B cell (primary cell): ENCODE data around the gene DDX60. TPM values are rescaled to one million over a fixed set of nuclear protein-coding genes. Genes with fewer than 3 reads are reported as not detected.

Experiments used
- ATAC-seq: fragments of 200-7000 bp; cut with Tn5 transposase; one replicate; pipeline ENCODE4 v1.10.0; 2021; ENCODE audit warnings: low read depth, mild to moderate bottlenecking, moderate number of reproducible peaks, moderate library complexity
- CTCF ChIA-PET: fragments of 350-600 bp; sonication (Branson Sonifier 250); formaldehyde crosslinking; loops from one replicate; lab custom pipeline; 2021; ENCODE audit warnings: antibody characterized with exemption, inconsistent platforms; lab: Charles Lee
- POLR2A ChIA-PET: fragments of 350-600 bp; sonication (Branson Sonifier 250); formaldehyde crosslinking; loops from one replicate; lab custom pipeline; 2021; ENCODE audit warnings: antibody characterized with exemption; lab: Charles Lee
- DNase-seq: peaks from one replicate; pipeline ENCODE4 v3.0.0; 2013
- H2AFZ ChIP-seq: 2 replicates; pipeline ENCODE4 v1.6.1; 2012; ENCODE audit warnings: mild to moderate bottlenecking, low read depth, low read length; ENCODE audit not compliant: insufficient read depth, poor library complexity, severe bottlenecking
- H3K27ac ChIP-seq, 2 donors: 1 replicate in 1 of 2; 2 replicates in 1 of 2; pipeline ENCODE4 v1.5.1; 2012 to 2013; ENCODE audit warnings: low read length in 2 of 2, mild to moderate bottlenecking in 2 of 2, moderate library complexity in 1 of 2
- H3K27me3 ChIP-seq, 4 experiments: fragments of 200-600 bp in 1 of 4; sonication (generic) in 1 of 4; replicated peaks in 1 of 4; 1 replicate in 2 of 4; 2 replicates in 2 of 4; pipeline versions ENCODE4 v1.6.1 to v1.7.0; 2013 to 2016; ENCODE audit warnings: low read length in 3 of 4, mild to moderate bottlenecking in 2 of 4, mixed read lengths in 1 of 4, moderate library complexity in 1 of 4; ENCODE audit not compliant: insufficient read depth in 4 of 4, control insufficient read depth in 3 of 4; ENCODE audit errors: control extremely low read depth in 1 of 4
- H3K36me3 ChIP-seq, 2 experiments: replicated peaks in 1 of 2; 1 replicate in 1 of 2; 2 replicates in 1 of 2; pipeline versions ENCODE4 v1.6.1 to v1.7.1; 2013; ENCODE audit warnings: low read length in 1 of 2; ENCODE audit not compliant: insufficient read depth in 2 of 2, control insufficient read depth in 1 of 2; ENCODE audit errors: control extremely low read depth in 1 of 2, extremely low read depth in 1 of 2
- H3K4me1 ChIP-seq, 2 donors: fragments of 200-600 bp in 1 of 2; sonication (generic) in 1 of 2; 1 replicate in 1 of 2; 2 replicates in 1 of 2; pipeline versions ENCODE4 v1.5.1 to v1.6.1; 2013 to 2017; ENCODE audit warnings: low read length in 2 of 2; ENCODE audit not compliant: control insufficient read depth in 2 of 2, insufficient read depth in 2 of 2
- H3K4me2 ChIP-seq: replicated peaks from 2 replicates; pipeline ENCODE3; 2012; ENCODE audit warnings: mild to moderate bottlenecking, low read depth, low read length; ENCODE audit not compliant: poor library complexity, severe bottlenecking
- H3K4me3 ChIP-seq, 5 experiments: fragments of 200-600 bp in 1 of 5; sonication (generic) in 1 of 5; 1 replicate in 3 of 5; 2 replicates in 2 of 5; pipeline versions ENCODE4 v1.5.1 to v1.7.0; 2011 to 2016; ENCODE audit warnings: low read length in 4 of 5, mild to moderate bottlenecking in 4 of 5, low read depth in 2 of 5, control low read depth in 1 of 5, moderate library complexity in 1 of 5; ENCODE audit not compliant: insufficient read depth in 1 of 5; ENCODE audit errors: control extremely low read depth in 1 of 5, extremely low read depth in 1 of 5
- H3K79me2 ChIP-seq: fragments of 200-600 bp; sonication (generic); one replicate; pipeline ENCODE4 v1.6.0; 2016; ENCODE audit warnings: low read length; ENCODE audit not compliant: control insufficient read depth, insufficient read depth
- H3K9ac ChIP-seq: fragments of 200-600 bp; sonication (generic); 2 replicates; pipeline ENCODE4 v1.6.1; 2017; ENCODE audit warnings: mild to moderate bottlenecking, low read length, moderate library complexity
- H3K9me3 ChIP-seq, 3 donors: one replicate each; pipeline versions ENCODE4 v1.6.1 to v1.7.1; 2013; ENCODE audit warnings: low read length in 2 of 3; ENCODE audit not compliant: control insufficient read depth in 2 of 3, insufficient read depth in 1 of 3; ENCODE audit errors: control extremely low read depth in 1 of 3
- H4K20me1 ChIP-seq: 2 replicates; pipeline ENCODE4 v1.6.0; 2012; ENCODE audit warnings: mild to moderate bottlenecking, low read length; ENCODE audit not compliant: insufficient read depth, control insufficient read depth, poor library complexity, severe bottlenecking
- H3K27ac Mint-ChIP-seq: one replicate; pipeline ENCODE4 v1.8.0; 2021; ENCODE audit warnings: mixed read lengths
- H3K27me3 Mint-ChIP-seq: one replicate; pipeline ENCODE4 v1.8.0; 2021; ENCODE audit warnings: mixed read lengths
- H3K4me1 Mint-ChIP-seq: one replicate; pipeline ENCODE4 v1.8.0; 2021; ENCODE audit warnings: mixed read lengths
- H3K4me3 Mint-ChIP-seq: one replicate; pipeline ENCODE4 v1.8.0; 2021; ENCODE audit warnings: mixed read lengths
- H3K9me3 Mint-ChIP-seq: one replicate; pipeline ENCODE4 v1.8.0; 2022; ENCODE audit warnings: mixed read lengths; ENCODE audit not compliant: insufficient read depth
- CTCF ChIP-seq: fragments of 200-600 bp; IDR thresholded peaks from one replicate; pipeline ENCODE4 v1.8.0; 2022; ENCODE audit warnings: antibody characterized with exemption, mild to moderate bottlenecking
- EZH2 ChIP-seq: IDR thresholded peaks from 2 replicates; pipeline ENCODE4 v1.6.1; 2012; ENCODE audit warnings: borderline replicate concordance, low read depth, mild to moderate bottlenecking, moderate library complexity, low read length; ENCODE audit not compliant: insufficient read depth, poor library complexity, severe bottlenecking
- WGBS: methylation state at CpG from one replicate; pipeline ENCODE4 v1.1.5; 2013; ENCODE audit warnings: missing lambda C conversion rate; ENCODE audit not compliant: insufficient coverage; 5-methylcytosine and 5-hydroxymethylcytosine counted together
- intact Hi-C: fragments of 100-400 bp; cut with micrococcal nuclease; formaldehyde crosslinking; loops from one replicate; pipeline ENCODE4 v1.10.0; 2022
- polyA plus RNA-seq: library from polyadenylated mRNA; depleted of rRNA; stranded (reverse); fragments of >200 nt; gene quantifications from 2 replicates; pipeline ENCODE4 v1.2.3, GENCODE V29; 2012
- total RNA-seq, 2 donors: library from RNA; stranded (reverse); fragments of 120-200 nt in 1 of 2; gene quantifications; 1 replicate in 1 of 2; 2 replicates in 1 of 2; pipeline versions ENCODE4 v1.2.3 to v1.2.4, GENCODE V29; 2013 to 2022

The DDX60 gene
- total and polyA plus RNA-seq, 2 donors (not counting 1 experiment from before 2014, with no cell fraction given) = 7.0 to 21.3 TPM

- H3K27ac Mint-ChIP-seq = no peak overlapping the region
- Histone ChIP-seq H3K9ac (no peak overlapping the region), H3K79me2 (peaks cover 5% of the 10 kb centered on the region), H3K4me3 (no peak overlapping the region), H3K36me3 (peaks cover 14 to 31% of the 10 kb centered on the region in 2 experiments), H3K27me3 (no peaks in the 10 kb centered on the region), H2AFZ (no peak overlapping the region), H3K9me3 (no peaks in the 10 kb centered on the region), H3K4me1 (no peaks in the 10 kb centered on the region), H3K27ac (no peak overlapping the region), H4K20me1 (no peaks in the 10 kb centered on the region), H3K4me2 (no peak overlapping the region)
- H3K9me3 Mint-ChIP-seq = no peaks in the 10 kb centered on the region
- no peaks in the 10 kb centered on the region for H3K27me3 Mint-ChIP-seq
- no peak for ATAC-seq
- DNase-seq = no peak
- peaks cover 1% of the 10 kb centered on the region for H3K4me1 Mint-ChIP-seq
- H3K4me3 Mint-ChIP-seq = no peak overlapping the region
- WGBS = 100% methylated on average over 1 of the region's 2 CpGs
- ChIA-PET POLR2A (no interaction called here), CTCF (no interaction called here)
- no peak for TF ChIP-seq CTCF
- intact Hi-C loops = loop anchor here (10.0 kb wide), 1 partner anchor 1305 kb away; the partner anchor contains the start of gene NEK1
Observed at GRCh38 chr4:168309781-168310180, 8.8 kb downstream of the DDX60 start.

- Histone ChIP-seq H3K9me3 (no peaks in the 10 kb centered on the region), H2AFZ (no peak overlapping the region), H3K9ac (no peak overlapping the region), H3K27ac (no peak overlapping the region), H3K27me3 (no peaks in the 10 kb centered on the region), H3K4me3 (no peak overlapping the region), H3K4me1 (no peaks in the 10 kb centered on the region), H3K36me3 (peaks cover 15 to 35% of the 10 kb centered on the region in 2 experiments), H3K79me2 (peaks cover 2% of the 10 kb centered on the region), H4K20me1 (no peaks in the 10 kb centered on the region), H3K4me2 (no peak overlapping the region)
- ChIA-PET POLR2A (no interaction called here), CTCF (no interaction called here)
- Mint-ChIP-seq H3K27ac (no peak overlapping the region), H3K9me3 (no peaks in the 10 kb centered on the region), H3K4me3 (no peak overlapping the region), H3K4me1 (no peaks in the 10 kb centered on the region), H3K27me3 (no peaks in the 10 kb centered on the region)
- WGBS = no CpG with 5 or more reads among the region's 2 CpGs
- no peak for DNase-seq
- no peak for ATAC-seq
- TF ChIP-seq CTCF (no peak), EZH2 (no peak)
- intact Hi-C loops = no loop called here
Observed at GRCh38 chr4:168308912-168309311, 9.6 kb downstream of the DDX60 start.
